GM12865 (cell line): ENCODE results near the gene PRDM16.

ENCODE experiments used
- DNase-seq: peaks from one replicate; pipeline ENCODE4 v3.0.0; 2010; ENCODE audit warnings: low read depth
- H3K4me3 ChIP-seq: 2 replicates; pipeline ENCODE4 v1.5.1; 2011; ENCODE audit warnings: mild to moderate bottlenecking, low read depth, low read length, control low read depth
- CTCF ChIP-seq: IDR thresholded peaks from 2 replicates; pipeline ENCODE4 v1.5.1; 2011; ENCODE audit warnings: low read length, control low read depth, low read depth, inconsistent platforms; ENCODE audit not compliant: insufficient read depth; ENCODE audit errors: missing control alignments

PRDM16 gene

GRCh38 chr1:3465935-3466321, 396.9 kb downstream of the PRDM16 start:
- no peak for TF ChIP-seq CTCF
- no peak for DNase-seq
- no peak overlapping the region for H3K4me3 ChIP-seq

GRCh38 chr1:3466366-3467075, 397.5 kb downstream of the PRDM16 start:
- TF ChIP-seq CTCF: no peak

GRCh38 chr1:3467096-3468036, 398.4 kb downstream of the PRDM16 start:
- no peak for TF ChIP-seq CTCF
- no peak overlapping the region for H3K4me3 ChIP-seq
- no peak for DNase-seq

More at GRCh38 chr1:3466366-3467075, 397.5 kb downstream of the PRDM16 start:
- H3K4me3 ChIP-seq: no peak overlapping the region
- DNase-seq: no peak

GRCh38 chr1:3468236-3469103, 399.5 kb downstream of the PRDM16 start:
- no peak overlapping the region for H3K4me3 ChIP-seq
- TF ChIP-seq CTCF: no peak
- no peak for DNase-seq

GRCh38 chr1:3469104-3469848, 400.3 kb downstream of the PRDM16 start:
- no peak for TF ChIP-seq CTCF
- H3K4me3 ChIP-seq: no peak overlapping the region
- no peak for DNase-seq
